Embryonic facial prominence (tissue), 1 donor: Measurements from ENCODE around the gene PNPLA3.

Experiments used
- DNase-seq: peaks from one replicate; pipeline ENCODE4 v3.0.0-alpha.2; 2016; ENCODE audit errors: extremely low spot score

The PNPLA3 gene

DNA sequence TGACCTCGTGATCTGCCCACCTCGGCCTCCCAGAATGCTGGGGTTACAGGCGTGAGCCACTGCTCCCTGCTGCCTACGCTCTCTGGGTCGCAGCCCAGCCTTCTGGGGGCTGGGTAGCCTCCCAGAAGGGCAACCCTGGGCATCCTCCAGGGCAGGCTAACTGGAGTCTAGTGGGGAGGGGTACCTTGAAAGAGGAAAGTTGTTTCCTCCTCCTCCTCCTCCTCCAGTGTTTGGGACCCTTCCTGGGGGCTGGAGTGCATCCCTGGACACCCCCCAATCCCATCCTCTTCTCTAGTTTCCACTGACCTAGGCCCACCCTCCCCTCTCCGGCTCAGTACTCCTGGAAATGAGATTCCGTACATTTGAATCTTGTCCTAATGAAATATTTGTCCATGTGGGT, 1.3 kb downstream of the PNPLA3 start:
- no peak for DNase-seq

DNA sequence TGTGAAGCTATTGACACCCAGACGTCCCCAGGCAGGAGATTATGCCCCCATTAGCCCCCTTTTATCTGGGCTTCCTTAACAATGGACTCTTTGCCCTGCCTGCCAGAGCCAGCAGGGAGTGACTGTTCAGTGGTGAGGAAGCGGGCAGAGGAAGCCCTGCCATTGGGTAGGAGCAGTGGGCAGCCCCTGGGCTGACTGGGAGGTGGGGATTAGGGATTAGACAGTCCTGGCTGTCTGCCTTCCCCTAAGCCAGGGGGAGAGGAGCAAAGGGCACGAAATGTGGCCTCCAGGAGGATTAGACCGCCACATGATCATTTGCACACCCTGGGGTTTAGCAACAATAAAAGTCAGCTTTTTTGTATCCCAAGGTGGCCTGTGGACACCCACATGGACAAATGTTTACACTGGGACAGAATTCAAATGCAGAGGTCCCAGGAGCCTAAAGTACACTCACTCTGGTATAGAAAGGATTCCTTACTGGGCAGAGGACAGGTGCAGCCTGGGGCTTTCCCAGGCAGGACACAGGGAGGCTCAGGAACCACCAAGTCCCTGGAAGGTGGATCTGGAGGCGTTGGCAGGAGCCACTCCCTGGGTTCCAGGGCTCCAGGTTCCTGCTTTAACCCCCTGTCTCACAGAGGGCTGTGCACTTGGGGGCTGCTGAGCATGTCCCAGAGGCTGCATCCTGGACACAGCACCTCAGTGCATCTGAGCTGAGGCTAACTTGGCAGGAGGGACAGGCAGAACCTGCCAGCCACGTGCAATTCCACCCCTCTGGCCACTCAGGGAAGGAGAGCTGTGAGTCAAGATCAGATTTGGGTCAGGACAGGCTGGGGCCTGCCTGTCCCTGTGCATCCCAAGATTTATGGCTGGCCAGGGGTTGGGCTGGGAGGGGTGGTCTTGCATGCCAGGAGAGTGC, 2.1 kb downstream of the PNPLA3 start:
- DNase-seq, result no peak

DNA sequence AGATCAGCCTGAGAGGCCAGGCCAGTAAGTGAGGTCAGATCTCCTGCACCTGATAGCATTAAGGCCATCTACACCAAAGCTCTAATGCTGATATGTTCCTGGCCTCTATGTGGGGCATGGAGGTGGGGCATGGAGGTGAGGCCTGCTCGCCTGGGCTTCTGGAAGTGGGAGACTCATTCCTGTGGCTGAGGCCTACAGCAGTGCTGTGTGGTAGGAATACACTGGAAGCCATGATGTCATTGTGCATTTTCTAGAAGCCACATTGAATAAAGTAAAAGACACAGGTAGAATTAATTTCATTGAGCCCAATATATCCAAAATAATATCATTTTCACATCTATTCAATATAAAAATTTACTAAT, 2.7 kb downstream of the PNPLA3 start:
- no peak for DNase-seq

DNA sequence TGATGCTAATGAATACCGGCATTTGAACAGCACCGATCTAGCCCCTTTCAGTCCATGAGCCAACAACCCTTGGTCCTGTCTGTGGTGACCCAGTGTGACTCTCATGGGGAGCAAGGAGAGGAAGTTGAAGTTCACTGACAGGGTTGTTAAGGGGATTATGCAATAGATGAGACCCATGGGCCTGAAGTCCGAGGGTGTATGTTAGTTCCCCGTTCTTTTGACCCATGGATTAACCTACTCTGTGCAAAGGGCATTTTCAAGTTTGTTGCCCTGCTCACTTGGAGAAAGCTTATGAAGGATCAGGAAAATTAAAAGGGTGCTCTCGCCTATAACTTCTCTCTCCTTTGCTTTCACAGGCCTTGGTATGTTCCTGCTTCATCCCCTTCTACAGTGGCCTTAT, 4.9 kb downstream of the PNPLA3 start:
- DNase-seq, result no peak

DNA sequence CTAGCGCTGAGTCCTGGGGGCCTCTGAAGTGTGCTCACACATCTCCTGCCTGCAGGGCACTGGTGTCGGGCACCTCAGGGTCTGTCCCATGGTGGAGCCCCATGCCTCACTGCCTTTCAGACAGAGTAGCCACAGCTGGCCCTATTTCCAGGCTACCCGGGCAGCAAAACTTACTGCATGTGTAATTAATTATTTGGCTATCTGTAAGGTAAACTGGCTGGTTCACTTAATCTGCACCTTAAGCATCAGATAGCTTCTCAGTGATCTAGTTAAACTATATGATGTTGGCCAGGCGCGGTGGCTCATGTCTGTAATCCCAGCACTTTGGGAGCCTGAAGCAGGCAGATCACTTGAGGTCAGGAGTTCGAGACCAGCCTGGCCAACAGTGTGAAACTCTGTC, 5.3 kb downstream of the PNPLA3 start:
- no peak for DNase-seq

DNA sequence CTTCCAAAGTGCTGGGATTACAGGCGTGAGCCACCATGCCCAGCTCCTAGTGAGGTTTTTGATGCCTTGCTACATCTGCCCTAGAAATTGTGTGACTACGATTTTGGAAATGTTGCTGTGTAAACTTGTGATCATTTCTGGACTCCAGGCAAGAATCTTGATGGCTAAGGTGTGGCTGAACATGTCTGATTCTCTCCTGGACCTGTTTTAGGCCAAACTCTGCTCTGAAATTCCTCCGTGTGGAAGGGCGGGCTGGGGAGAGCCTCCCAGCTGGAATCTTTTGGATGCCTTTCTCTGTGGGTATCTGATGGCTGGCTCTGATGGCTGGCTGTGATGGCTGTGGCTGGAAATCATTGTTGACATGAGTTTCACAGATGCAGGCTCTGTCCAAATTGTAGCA, 8.2 kb downstream of the PNPLA3 start:
- DNase-seq, result no peak

DNA sequence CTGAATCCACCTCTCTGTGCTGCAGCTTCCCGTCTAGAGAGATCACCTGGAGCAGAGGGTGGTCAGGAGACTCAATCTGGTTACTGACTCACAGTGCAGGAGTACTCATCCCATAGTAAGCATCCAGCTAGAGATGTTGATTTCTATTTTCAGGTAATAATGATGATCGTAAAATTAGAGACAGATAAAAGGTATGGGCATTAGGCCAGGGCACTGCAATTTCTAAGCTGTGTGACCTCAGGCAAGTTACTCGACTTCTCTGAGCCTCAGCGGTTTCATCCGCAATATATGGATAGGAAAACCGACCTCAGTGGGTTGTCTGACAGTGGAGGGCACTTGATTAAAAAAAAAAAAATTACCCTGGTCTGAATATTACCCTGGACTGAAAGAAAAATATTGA, 17.8 kb downstream of the PNPLA3 start:
- no peak for DNase-seq

DNA sequence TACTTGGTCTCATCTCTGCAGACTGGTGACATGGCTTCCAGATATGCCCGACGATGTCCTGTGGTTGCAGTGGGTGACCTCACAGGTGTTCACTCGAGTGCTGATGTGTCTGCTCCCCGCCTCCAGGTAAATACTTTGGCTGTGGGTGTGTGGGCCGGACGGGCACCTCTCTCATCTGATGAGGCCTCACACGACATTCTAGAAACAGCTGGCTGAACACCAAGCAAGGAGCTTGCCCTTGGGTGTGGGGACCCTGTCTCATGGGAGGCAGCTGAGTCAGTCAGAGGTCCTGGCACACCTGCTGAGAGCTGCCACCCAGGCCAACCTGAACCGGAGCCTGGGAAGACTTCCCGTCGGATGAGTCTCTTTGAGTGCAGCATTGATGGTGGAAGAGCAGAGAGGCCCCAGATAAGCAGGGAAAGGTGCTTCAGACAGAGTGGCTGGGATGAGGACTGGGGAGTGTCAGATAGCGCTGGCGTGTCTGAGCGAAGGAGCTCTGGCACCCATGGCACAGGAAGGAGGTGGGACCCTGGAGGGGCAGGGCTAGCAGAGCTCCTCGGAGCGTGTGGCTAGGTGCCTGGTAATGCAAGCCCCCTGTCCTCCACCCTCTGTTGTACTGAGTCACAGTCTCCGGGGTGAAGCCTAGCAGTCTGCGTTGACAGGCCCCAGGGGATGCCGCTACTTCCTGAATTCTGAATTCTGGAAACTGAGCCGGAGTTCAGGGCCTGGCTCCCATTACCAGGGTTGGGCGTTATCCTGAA, 21.2 kb downstream of the PNPLA3 start:
- DNase-seq, result no peak

DNA sequence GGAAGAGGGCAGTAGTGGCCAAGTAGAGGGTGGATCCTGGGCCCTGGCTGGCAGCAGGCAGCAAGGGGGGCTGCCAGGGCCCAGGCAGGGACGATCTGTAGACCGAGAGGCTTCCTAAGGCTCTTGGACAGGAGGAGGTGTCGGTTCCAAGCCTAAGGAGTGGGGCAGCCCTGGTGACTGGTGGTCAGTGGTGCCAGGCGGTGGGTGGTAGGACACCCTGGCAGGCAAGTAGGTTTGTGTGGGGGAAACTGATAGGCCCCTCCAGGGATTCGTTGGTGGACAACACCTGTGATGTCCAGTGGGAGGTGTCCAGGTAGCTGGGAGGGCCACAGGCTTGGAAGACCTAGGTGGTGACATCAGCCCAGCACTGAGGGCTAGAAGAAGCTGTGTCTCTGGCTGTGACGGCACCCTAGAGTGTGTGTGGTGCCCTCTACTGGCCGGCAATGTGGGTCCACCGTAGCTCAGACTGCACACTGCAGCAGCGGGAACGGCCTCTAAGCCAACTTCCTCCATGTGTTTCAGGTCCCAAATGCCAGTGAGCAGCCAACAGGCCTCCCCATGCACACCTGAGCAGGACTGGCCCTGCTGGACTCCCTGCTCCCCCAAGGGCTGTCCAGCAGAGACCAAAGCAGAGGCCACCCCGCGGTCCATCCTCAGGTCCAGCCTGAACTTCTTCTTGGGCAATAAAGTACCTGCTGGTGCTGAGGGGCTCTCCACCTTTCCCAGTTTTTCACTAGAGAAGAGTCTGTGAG, 22.2 kb downstream of the PNPLA3 start:
- no peak for DNase-seq

DNA sequence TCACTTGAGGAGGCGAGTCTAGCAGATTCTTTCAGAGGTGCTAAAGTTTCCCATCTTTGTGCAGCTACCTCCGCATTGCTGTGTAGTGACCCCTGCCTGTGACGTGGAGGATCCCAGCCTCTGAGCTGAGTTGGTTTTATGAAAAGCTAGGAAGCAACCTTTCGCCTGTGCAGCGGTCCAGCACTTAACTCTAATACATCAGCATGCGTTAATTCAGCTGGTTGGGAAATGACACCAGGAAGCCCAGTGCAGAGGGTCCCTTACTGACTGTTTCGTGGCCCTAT, 22.7 kb downstream of the PNPLA3 start:
- DNase-seq, result no peak

DNA sequence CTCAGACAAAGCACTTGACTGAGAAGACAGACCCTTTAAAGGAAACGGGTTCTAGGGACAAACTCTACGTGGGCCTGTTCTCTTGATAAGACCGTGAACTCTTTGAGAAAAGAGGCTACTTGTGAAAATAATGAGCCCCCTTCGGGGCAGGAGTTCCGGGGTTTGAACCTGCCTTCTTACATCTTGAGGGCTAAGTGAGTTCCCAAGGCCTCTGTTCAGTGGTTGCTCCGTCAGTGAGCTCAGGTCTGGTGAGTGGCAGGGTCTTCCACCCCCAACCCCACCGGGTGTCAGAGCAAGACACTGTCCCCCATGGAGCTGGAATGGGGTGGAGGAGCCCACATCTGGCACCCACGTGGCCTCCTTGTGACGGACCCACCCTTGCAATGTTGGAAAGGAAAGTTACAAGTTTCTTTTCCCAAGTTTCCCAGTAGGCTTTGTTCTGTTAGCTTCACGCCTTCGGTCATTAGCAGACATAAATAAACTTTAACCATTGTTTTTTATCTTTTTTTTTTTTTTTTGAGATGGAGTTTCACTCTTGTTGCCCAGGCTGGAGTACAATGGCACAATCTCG, 25.3 kb downstream of the PNPLA3 start:
- DNase-seq, result no peak

DNA sequence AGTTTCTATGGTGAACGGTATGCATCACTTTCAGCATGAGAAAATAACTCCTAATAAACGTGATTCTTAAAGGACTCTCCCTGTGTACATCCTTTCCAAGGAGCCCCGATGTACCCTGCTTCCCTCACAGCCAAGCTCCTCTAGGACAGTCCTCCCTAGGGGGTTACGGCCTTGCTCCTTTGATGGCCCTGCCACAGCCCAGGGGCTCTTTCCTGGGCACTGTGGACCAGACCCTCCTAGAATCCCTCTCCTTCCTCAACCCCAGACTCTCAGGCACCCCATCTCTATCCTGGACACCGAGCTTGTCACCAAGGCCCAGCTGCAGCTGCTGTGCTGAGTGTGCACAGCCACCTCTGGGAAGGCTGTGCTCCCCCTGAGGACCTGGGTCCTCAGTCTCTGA, 27.8 kb downstream of the PNPLA3 start:
- DNase-seq, result no peak

DNA sequence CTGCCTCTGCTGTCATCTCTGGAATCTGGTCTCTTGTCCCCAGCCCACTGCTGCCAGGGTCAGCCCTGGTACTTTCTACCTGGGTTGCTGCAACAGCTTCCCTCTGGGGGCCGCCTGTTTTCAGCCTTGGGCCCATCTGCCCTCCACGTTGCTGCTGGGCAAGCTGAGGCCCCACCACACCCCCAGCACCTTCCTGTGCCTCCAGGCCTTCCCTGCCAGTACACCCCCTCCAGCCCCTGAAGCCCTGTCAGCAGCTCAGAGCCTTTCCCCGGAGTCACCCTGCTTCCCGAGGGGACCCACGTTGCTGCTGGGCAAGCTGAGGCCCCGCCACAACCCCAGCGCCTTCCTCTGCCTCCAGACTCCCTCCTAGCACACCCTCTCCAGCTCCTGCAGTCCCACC, 28.4 kb downstream of the PNPLA3 start:
- DNase-seq, result no peak

DNA sequence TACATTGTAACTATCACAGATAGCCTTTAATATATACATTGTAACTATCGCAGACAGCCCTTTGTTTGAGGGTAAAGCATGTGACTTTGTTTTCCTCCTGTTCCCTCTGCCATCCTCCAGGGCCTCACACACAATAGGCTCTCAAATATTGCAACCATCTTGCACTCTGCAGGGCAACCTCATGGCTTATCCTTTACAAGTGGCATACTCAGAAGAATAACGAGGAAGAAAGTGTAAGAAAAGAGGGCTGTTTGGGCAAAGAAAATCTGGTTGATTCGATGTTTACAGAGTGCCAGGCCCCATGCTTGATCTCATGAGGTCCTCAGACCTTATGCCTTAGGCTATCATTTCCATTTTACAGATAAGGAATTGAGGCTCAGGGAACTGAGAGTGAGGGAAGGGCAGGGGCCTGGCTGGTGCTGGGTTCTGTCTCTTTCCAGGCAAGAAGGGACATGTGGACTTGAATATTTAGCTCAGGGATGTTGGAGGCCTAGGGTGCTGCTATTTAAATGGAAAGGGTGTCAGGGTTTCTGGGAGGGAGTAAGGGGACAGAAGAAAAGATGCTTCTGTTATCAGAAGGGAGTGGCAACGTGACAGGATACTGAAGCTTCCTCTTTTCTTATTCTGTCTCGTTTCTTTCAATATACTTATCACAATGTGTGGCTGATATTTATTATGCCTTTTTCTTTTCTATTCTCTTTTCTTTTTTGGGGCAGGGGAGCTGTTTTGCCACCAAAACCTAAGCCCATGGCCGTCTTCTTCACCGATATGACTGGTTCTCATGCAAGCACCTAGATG, 30.6 kb downstream of the PNPLA3 start:
- no peak for DNase-seq

DNA sequence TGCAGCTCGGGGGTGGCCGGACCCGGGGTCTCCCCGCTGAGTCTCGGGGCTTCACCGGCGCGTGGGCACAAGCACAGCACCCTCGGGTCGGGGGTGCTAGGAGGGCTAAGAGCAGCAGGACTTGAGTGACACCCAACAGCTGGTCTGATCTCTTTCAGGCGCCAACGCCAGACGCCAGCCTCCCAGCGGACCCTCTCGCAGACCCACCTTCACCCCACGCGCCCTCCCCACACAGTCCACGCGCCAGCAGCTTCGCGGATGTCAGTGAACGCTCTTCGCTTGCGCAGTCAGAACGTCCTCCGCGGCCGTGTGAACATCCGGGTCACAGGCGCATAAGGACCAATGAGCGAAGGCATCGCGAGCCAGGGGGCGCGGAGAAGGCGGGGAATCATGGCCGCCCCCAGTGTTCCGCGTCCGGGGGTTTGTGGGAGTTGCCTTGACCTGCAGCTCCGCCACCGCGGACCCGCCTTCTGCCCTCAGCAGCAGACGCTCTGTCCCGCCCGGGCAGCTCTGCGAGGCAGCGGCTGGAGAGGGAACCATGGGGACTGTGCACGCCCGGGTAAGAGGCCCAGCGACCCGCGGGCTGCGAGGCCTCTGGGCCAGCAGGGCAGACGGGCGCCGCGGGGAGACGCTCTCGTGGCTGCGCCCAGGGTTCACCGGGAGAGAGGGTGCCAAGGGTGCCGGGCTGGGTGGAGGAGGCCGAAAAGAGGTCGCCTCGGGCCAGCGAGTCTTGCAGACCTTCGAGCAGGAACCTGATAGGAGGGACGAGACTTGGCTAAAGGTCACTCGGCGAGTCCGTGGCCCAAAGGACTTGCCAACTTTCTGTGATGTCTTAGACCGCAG, 31.7 kb downstream of the PNPLA3 start, which contains the start of gene SAMM50:
Gene SAMM50, plus strand, starts transcription at position 403 of the 843 bp plus-strand sequence. Its CDS starts 136 bp downstream, at position 539.
- peak; percentile 51 for DNase-seq

DNA sequence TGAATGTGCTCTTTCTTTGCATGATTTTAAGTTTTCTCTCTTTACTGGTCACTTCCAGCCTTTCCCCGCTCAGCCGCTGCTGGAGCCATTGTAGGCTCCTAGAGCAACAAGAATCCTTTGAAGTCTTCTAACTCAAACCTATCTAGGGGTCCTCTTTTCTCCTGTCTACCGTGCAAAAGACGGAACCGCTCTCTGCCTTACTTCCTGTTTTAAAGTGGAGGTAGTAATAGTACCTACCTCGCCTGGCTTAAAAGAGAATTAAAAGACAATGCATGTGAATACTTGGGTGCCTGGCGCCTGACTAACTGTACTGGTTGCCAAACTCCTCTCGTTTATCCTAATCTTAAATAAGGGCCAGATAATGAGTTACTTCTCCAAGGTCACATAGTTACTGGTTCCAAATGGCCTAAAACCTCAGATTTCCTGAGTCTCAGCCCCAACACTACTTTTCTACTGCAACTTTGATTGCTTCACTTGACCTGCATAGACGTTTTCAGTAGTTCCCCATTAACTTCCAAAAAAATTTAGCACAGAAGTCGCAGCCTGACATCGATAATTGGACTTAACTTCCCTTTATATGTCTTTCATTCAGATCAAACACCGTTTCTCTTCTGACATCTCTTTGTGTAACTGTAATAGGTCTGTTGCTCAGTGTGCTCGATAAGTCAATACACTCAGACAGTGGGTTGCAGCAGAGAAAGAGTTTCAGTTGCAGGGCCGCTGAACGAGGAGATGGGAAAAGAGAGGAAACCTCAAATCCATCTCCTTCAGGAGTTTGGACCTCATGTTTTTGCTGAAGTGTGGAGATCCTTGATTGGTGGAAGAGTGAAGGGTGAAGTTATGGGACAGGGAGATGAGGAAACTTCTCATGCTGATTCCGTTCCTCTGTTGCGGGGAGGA, 32.5 kb downstream of the PNPLA3 start:
- DNase-seq, result no peak

DNA sequence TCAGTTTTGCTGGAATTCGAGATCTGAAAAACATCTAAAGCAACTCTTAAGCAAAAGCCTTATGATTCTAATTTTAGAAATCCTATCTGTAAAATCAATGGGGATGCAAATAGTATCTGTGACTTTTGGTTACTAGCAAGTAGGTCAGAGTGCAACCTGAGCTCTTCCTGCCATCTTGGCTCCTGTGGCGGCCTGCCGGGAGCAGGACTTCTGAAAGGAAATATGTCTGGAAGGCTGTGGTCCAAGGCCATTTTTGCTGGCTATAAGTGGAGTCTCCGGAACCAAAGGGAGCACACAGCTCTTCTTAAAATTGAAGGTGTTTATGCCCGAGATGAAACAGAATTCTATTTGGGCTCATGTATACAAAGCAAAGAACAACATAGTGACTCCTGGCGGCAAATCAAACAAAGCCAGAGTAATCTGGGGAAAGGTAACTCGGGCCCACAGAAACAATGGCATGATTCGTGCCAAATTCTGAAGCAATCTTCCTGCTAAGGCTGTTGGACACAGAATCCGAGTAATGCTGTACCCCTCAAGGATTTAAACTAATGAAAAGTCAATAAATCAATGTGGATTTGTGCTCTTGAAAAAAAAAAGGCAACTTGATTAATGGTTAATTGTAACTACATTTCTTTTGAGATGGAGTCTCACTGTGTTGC, 33.3 kb downstream of the PNPLA3 start:
- DNase-seq, result no peak

DNA sequence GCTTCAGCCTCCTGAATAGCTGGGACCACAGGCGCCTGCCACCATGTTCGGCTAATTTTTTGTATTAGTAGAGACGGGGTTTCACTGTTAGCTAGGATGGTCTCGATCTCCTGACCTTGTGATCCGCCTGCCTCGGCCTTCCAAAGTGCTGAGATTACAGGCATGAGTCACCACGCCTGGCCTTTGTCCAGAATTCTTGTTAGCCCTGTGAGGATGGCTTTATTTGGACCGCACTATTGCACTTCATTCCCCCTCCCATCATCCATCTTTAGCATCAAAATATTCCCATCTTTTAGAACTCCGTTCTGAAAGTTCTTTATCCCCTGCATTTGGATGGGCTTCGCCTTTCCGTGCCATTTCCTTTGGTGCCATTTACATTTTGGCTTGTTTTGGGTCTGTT, 34.3 kb downstream of the PNPLA3 start:
- DNase-seq, result no peak

DNA sequence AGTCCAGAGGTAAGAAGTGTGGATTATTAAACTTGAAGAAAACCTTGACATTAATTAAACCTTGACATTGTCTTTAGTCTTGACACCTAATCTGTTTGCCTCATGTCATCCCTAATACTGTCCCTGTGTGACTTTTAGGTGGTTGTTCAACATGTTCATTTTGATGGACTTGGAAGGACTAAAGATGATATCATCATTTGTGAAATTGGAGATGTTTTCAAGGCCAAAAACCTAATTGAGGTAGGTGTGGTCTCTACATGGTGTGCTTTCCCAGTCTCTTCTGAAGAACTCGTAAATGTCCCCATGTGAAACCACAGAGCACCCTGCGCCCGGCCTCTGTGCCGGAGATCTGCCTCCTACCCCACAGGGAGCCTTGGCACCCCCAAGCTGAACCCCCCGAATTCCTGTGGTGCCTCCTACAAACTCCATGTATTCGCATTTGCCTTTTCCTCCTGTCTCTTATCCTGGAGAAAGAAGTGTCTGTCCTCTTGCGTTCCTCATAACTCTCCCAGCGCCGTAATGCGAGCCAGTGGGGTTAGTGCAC, 40.8 kb downstream of the PNPLA3 start:
- no peak for DNase-seq
